Measurements from ENCODE around the gene TENT4A.

DNA sequence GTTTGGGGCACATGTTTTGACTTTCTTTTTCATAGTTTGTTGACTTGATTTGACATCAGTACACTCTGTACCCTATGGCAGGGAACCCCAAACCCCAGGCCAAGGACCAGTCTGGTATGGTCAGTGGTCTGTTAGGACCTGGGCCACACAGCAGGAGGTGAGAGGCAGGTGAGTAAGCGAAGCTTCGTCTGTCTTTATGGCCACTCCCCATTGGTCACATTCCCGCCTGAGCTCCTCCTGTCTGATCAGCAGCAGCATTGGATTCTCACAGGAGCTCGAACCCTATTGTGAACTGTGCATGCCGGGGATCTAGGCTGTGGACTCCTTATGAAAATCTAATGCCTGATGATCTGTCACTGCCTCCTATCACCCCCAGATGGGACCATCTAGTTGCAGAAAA, 88.0 kb downstream of the TENT4A start:
- TF ChIP-seq, protein P1, sequence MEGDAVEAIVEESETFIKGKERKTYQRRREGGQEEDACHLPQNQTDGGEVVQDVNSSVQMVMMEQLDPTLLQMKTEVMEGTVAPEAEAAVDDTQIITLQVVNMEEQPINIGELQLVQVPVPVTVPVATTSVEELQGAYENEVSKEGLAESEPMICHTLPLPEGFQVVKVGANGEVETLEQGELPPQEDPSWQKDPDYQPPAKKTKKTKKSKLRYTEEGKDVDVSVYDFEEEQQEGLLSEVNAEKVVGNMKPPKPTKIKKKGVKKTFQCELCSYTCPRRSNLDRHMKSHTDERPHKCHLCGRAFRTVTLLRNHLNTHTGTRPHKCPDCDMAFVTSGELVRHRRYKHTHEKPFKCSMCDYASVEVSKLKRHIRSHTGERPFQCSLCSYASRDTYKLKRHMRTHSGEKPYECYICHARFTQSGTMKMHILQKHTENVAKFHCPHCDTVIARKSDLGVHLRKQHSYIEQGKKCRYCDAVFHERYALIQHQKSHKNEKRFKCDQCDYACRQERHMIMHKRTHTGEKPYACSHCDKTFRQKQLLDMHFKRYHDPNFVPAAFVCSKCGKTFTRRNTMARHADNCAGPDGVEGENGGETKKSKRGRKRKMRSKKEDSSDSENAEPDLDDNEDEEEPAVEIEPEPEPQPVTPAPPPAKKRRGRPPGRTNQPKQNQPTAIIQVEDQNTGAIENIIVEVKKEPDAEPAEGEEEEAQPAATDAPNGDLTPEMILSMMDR (IDR thresholded peaks at IDR 0.05; ENCODE audit: borderline replicate concordance, extremely low read depth, low read length, poor library complexity, severe bottlenecking) = no peak
- TF ChIP-seq EZH2 (IDR thresholded peaks at IDR 0.05; ENCODE audit: borderline replicate concordance, low read depth, low read length, severe bottlenecking) = no peak

Data from DND-41 (cell line).